Right atrium auricular region (tissue), 2 donors: ENCODE results near the gene HOXB4. TPM values are rescaled to one million over a fixed set of nuclear protein-coding genes. Genes with fewer than 3 reads are reported as not detected.

Source experiments
- DNase-seq: peaks from one replicate; pipeline ENCODE4 v3.0.0-alpha.2; 2019; ENCODE audit warnings: low spot score
- H3K27ac ChIP-seq, 2 donors: fragments of 200-600 bp; sonication (generic); 1 replicate in 1 of 2; 2 replicates in 1 of 2; pipeline ENCODE4 v1.5.1; 2016 to 2019
- H3K27me3 ChIP-seq, 2 donors: fragments of 200-600 bp; sonication (generic); one replicate each; pipeline versions ENCODE4 v1.5.1 to v1.6.0; 2017 to 2019
- H3K36me3 ChIP-seq: fragments of 200-600 bp; sonication (generic); one replicate; pipeline ENCODE4 v1.5.1; 2016
- H3K4me1 ChIP-seq, 2 donors: fragments of 200-600 bp; sonication (generic); one replicate each; pipeline versions ENCODE4 v1.5.1 to v1.6.0; 2017 to 2019
- H3K4me3 ChIP-seq, 2 donors: fragments of 200-600 bp; sonication (generic); 1 replicate in 1 of 2; 2 replicates in 1 of 2; pipeline ENCODE4 v1.5.1; 2017 to 2019; ENCODE audit warnings: mild to moderate bottlenecking in 1 of 2, moderate library complexity in 1 of 2
- H3K9me3 ChIP-seq, 2 donors: fragments of 200-600 bp; sonication (generic); one replicate each; pipeline ENCODE4 v1.5.1; 2019
- total RNA-seq, 2 donors: library from RNA; depleted of rRNA; stranded (reverse); fragments of >200 nt; gene quantifications; one replicate each; pipeline ENCODE4 v1.1.0, GENCODE V29; 2016
- TF ChIP-seq, protein P1 (sequence below), 2 donors: fragments of 200-600 bp; sonication (generic); IDR thresholded peaks; one replicate each; pipeline ENCODE4 v1.5.1; 2019; ENCODE audit warnings: antibody characterized with exemption in 2 of 2

The HOXB4 gene
- total RNA-seq, 2 donors from 2014 or later: 0.52 to 1.0 TPM

- Histone ChIP-seq H3K27ac (no peak within 1 kb of the TSS), H3K4me1 (peaks cover 0 to 45% of the 10 kb centered on the region in 2 donors)
- TF ChIP-seq, protein P1, sequence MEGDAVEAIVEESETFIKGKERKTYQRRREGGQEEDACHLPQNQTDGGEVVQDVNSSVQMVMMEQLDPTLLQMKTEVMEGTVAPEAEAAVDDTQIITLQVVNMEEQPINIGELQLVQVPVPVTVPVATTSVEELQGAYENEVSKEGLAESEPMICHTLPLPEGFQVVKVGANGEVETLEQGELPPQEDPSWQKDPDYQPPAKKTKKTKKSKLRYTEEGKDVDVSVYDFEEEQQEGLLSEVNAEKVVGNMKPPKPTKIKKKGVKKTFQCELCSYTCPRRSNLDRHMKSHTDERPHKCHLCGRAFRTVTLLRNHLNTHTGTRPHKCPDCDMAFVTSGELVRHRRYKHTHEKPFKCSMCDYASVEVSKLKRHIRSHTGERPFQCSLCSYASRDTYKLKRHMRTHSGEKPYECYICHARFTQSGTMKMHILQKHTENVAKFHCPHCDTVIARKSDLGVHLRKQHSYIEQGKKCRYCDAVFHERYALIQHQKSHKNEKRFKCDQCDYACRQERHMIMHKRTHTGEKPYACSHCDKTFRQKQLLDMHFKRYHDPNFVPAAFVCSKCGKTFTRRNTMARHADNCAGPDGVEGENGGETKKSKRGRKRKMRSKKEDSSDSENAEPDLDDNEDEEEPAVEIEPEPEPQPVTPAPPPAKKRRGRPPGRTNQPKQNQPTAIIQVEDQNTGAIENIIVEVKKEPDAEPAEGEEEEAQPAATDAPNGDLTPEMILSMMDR (IDR thresholded peaks at IDR 0.05): no peak
Observed at GRCh38 chr17:48593126-48593829, 15.1 kb upstream of the HOXB4 start, which contains the start of gene HOXB5. Gene HOXB5 (minus strand): TSS chr17:48593779. CDS start chr17:48593682, 97 bp downstream.

DNA sequence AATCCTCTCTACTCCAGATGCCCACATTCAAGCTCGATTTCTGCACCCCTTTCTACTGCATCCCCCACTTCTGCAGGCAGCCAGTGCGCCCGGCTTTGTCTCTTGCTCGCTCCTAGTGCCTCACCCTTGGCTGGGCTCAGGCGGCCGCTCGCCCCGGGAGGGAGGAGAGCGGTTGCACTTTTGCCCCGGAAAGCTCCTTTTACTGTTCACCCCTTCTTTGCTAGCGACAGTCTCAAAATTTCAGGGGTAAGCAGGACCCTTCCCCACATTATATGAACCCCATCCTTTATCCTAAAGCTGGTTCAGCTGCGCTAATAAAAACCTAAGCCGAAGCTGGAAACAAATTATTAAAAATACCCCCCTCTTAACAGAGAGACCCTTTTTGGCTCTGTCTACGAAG lies 14.4 kb upstream of the HOXB4 start:
- TF ChIP-seq, protein P1 (IDR thresholded peaks at IDR 0.05): no peak
- Histone ChIP-seq H3K27ac (no peak overlapping the region), H3K4me3 (peak overlapping the region in 1 of 2 donors; percentile 37), H3K4me1 (peaks cover 0 to 39% of the 10 kb centered on the region in 2 donors), H3K27me3 (peaks cover 37 to 55% of the 10 kb centered on the region in 2 donors), H3K9me3 (no peaks in the 10 kb centered on the region), H3K36me3 (no peaks in the 10 kb centered on the region)
- DNase-seq: no peak

More at GRCh38 chr17:48593126-48593829, 15.1 kb upstream of the HOXB4 start, which contains the start of gene HOXB5:
- H3K4me3 ChIP-seq: peak within 1 kb of the TSS; percentile 12 to 37
- H3K9me3 ChIP-seq: no peaks in the 10 kb centered on the region
- DNase-seq: no peak
- H3K27me3 ChIP-seq: peaks cover 36 to 61% of the 10 kb centered on the region in 2 donors
- no peaks in the 10 kb centered on the region for H3K36me3 ChIP-seq

DNA sequence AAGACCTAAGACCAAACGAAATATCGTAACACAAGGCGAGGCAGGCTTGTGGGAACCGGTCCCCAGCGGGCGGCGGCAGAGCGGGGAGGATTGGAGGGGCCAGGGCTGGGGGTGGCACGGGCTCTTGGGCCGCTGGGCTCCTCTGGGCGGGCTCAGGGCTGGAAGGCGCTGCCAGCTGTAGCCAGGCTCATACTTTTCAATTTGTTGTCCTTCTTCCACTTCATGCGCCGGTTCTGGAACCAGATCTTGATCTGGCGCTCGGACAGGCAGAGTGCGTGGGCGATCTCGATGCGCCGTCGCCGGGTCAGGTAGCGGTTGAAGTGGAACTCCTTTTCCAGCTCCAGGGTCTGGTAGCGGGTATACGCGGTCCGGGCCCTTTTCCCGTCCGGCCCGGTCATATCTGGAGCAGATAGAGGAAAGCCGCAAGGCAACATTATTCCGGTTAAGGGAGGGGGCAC lies 13.9 kb upstream of the HOXB4 start:
- DNase-seq: no peak
- Histone ChIP-seq H3K4me1 (peaks cover 0 to 38% of the 10 kb centered on the region in 2 donors), H3K4me3 (peak overlapping the region in 1 of 2 donors; percentile 37), H3K9me3 (no peaks in the 10 kb centered on the region), H3K27me3 (peaks cover 37 to 53% of the 10 kb centered on the region in 2 donors), H3K36me3 (no peaks in the 10 kb centered on the region), H3K27ac (no peak overlapping the region)
- TF ChIP-seq, protein P1 (IDR thresholded peaks at IDR 0.05): no peak

DNA sequence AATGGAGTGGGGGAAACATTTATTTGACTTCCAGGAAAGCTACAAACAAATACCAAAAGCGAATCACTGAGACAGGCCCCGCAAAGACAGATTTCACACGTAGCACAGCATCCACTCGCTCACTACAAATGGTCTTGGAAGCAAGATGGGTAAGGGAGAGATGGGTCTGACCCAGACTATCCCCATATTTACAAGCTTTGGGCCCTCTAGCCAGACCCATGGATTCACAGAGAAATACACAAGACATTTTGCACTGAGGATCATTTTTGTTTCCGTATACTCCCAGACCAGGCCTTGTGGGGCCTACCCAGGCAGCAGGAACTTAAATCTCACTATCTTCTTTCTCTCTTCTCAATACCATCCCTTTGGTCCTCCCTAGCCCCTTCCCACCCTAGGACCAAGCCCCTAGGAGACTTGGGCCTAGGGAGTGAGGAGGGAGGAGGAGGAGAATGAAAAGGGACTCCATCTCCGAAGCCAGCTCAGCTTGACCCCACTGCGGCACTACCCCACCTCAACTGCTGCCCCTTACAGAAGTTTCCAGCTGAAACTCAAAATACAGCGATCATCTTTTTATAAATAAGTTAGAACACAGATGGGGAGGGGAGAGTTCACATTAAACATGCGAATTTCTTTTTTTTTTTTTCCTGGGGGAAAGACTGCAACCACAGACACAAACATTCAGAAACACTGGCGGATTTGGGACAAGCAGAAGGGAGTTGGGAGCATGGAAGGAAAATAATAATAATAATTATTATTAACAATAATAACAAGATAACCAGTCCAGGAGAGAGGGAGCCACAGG lies 13.3 kb upstream of the HOXB4 start:
- TF ChIP-seq, protein P1 (IDR thresholded peaks at IDR 0.05): no peak
- DNase-seq: no peak
- Histone ChIP-seq H3K4me3 (no peak overlapping the region), H3K9me3 (no peaks in the 10 kb centered on the region), H3K27me3 (peaks cover 39 to 54% of the 10 kb centered on the region in 2 donors), H3K4me1 (peaks cover 0 to 38% of the 10 kb centered on the region in 2 donors), H3K27ac (no peak overlapping the region), H3K36me3 (no peaks in the 10 kb centered on the region)

DNA sequence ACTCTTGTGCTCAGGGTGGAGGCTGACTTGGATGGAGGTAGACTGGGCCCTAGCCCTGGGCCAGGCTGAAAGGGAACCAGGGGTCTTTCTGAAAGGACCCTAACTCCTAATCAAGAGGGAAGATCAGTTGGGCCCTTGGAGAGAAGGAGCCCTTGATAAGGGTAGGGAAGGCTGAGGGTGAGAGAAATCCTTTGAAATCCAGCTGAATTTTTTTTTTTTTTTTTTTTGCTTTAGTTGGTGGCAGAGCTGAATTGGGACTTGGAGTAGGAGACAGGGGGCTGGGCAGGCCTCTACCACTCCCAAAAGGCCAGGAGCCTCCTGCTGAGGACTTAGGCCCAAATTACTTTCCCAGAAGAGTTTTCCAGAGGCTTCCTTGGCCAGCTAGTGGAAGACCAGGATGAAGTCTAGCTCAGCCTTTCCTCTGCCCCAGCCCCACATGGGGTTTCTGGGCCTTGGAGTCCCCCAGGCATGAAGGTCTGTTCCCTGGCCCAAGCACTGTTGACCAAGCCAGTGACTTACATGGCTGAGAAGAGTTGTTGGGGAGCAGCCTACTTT lies 12.5 kb upstream of the HOXB4 start:
- Histone ChIP-seq H3K27me3 (peaks cover 41 to 53% of the 10 kb centered on the region in 2 donors), H3K9me3 (no peaks in the 10 kb centered on the region), H3K4me1 (peaks cover 0 to 38% of the 10 kb centered on the region in 2 donors), H3K36me3 (no peaks in the 10 kb centered on the region), H3K4me3 (no peak overlapping the region), H3K27ac (no peak overlapping the region)
- DNase-seq: no peak
- TF ChIP-seq, protein P1 (IDR thresholded peaks at IDR 0.05): no peak
